ENCODE data around the gene PLCH1. TPM values are rescaled to one million over a fixed set of nuclear protein-coding genes. Genes with fewer than 3 reads are reported as not detected.

The PLCH1 gene
- total RNA-seq, 1 donor from 2014 or later = 0.26 TPM

DNA sequence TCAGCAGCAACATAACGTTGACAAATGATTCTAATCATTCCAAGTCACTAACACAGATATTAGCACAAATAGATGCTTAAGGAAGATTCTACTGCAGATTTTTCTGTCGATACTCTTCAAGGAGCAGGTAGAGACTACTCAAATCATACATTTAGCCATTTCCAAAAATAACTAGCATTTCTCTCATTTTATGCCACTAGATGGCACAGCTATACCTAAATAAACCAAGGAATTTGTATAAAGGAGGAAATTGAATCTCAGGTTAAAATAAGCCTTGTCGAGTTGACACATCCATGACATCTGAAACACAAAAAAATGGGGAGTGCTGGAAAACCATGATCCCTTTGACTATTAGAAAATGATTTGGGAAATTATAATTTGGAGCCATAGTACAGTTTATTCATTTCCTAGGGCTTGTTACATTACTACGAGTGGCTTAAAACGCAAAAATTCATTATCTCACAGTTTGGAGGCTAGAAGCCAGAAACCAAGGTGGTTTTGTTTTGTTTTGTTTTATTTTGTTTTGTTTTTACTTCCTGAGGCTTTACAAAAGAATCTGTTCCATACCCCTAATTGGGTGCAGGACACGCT, 391.9 kb downstream of the PLCH1 start:
- TF ChIP-seq, protein P1, sequence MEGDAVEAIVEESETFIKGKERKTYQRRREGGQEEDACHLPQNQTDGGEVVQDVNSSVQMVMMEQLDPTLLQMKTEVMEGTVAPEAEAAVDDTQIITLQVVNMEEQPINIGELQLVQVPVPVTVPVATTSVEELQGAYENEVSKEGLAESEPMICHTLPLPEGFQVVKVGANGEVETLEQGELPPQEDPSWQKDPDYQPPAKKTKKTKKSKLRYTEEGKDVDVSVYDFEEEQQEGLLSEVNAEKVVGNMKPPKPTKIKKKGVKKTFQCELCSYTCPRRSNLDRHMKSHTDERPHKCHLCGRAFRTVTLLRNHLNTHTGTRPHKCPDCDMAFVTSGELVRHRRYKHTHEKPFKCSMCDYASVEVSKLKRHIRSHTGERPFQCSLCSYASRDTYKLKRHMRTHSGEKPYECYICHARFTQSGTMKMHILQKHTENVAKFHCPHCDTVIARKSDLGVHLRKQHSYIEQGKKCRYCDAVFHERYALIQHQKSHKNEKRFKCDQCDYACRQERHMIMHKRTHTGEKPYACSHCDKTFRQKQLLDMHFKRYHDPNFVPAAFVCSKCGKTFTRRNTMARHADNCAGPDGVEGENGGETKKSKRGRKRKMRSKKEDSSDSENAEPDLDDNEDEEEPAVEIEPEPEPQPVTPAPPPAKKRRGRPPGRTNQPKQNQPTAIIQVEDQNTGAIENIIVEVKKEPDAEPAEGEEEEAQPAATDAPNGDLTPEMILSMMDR (IDR thresholded peaks at IDR 0.05; ENCODE audit: insufficient read depth, low read length, severe bottlenecking) = peak; percentile 37
- H3K36me3 ChIP-seq (ENCODE audit: control insufficient read depth, insufficient read depth, low read length) = no peaks in the 10 kb centered on the region
- no peak overlapping the region for H3K4me3 ChIP-seq (ENCODE audit: low read depth, low read length)
- H3K27me3 ChIP-seq (ENCODE audit: control insufficient read depth, insufficient read depth, low read length) = no peaks in the 10 kb centered on the region
- FAIRE-seq (no peak), DNase-seq (ENCODE audit: low read depth) (peak; percentile 54)

DNA sequence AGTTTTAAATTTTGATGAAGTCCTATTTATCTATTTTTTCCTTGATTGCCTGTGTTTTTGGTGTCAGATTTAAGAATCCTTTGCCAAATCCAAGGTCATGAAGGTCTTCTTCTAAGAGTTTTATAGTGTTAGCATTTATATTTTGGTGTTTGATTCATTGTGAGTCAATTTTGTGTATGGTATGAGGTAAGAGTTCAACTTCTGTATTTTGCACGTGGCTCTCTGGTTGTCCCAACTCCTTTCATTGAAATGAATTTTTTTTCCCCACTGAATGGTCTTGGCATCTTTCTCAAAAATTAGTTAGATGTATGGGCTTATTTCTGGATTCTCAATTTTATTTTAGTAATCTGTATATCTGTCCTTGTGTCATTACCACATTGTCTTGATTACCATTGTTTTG, 394.3 kb downstream of the PLCH1 start:
- FAIRE-seq (no peak), DNase-seq (ENCODE audit: low read depth) (no peak)
- Histone ChIP-seq H3K4me3 (ENCODE audit: low read depth, low read length) (no peak overlapping the region), H3K36me3 (ENCODE audit: control insufficient read depth, insufficient read depth, low read length) (no peaks in the 10 kb centered on the region), H3K27me3 (ENCODE audit: control insufficient read depth, insufficient read depth, low read length) (no peaks in the 10 kb centered on the region)
- TF ChIP-seq, protein P1 (IDR thresholded peaks at IDR 0.05; ENCODE audit: insufficient read depth, low read length, severe bottlenecking) = no peak

DNA sequence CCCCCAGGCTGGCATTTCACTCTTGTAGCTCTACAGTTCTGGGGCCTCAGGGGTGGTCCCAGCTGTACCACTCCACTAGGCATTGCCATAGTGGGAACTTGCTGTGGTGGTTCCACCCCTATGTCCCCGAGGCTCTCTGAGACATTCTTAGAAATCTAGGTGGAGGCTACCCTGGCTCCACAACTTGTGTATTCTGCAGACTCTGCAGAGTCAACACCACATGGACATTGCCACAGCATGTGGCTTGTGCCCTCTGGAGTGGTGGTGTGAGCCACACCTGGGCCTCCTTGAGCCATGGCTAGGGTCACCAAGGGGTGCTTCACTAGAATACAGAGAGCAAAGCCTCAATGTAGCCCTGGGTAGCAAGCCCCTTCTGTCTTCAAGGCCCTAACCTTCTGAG, 397.0 kb downstream of the PLCH1 start:
- TF ChIP-seq, protein P1 (IDR thresholded peaks at IDR 0.05; ENCODE audit: insufficient read depth, low read length, severe bottlenecking) = no peak
- no peak for FAIRE-seq

DNA sequence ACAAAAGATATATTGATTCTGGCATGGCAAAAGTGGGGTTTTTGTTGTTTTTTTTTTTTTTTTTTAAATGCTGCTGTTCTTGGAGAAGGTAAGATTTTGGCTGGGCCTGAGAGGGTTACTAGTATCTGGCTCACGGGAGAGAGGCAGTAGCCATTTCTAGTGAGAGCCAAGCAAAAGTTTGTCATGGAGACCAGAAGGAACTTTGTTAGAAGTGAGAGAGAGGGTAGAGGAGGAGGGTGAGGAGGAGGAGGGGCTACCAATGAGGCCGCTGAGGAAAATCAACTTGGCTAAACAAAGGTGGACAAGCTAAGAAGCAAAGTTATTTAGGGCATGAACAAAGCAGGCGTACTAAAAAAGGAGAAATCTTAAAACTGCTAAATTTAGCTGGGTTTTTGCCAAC, 402.5 kb downstream of the PLCH1 start:
- Histone ChIP-seq H3K27me3 (ENCODE audit: control insufficient read depth, insufficient read depth, low read length) (no peaks in the 10 kb centered on the region), H3K4me3 (ENCODE audit: low read depth, low read length) (no peak overlapping the region), H3K36me3 (ENCODE audit: control insufficient read depth, insufficient read depth, low read length) (no peaks in the 10 kb centered on the region)
- no peak for FAIRE-seq
- no peak for DNase-seq (ENCODE audit: low read depth)
- TF ChIP-seq, protein P1 (IDR thresholded peaks at IDR 0.05; ENCODE audit: insufficient read depth, low read length, severe bottlenecking) = no peak

More for the DNA sequence above, 397.0 kb downstream of the PLCH1 start:
- no peak overlapping the region for H3K4me3 ChIP-seq (ENCODE audit: low read depth, low read length)
- DNase-seq (ENCODE audit: low read depth) = no peak
- no peaks in the 10 kb centered on the region for H3K36me3 ChIP-seq (ENCODE audit: control insufficient read depth, insufficient read depth, low read length)
- H3K27me3 ChIP-seq (ENCODE audit: control insufficient read depth, insufficient read depth, low read length) = no peaks in the 10 kb centered on the region

DNA sequence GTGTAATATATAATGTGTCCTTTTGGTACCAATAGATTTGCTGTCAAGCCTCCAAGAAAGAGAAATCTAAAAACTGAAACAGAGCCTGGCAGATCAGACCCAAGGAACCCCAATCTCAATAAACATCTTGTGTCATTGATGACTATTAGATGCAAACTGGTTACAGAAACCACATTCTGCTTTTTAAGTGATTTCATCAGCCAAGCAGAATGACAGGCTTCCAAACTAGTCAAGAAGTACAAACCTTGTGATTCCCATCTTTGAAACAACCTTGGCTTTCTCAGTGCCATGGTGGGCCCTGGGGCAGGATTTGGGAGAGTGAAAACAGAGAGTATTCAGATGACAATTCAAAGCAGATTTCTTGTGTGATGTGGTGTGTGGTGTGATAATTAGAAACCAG, 405.8 kb downstream of the PLCH1 start:
- no peaks in the 10 kb centered on the region for H3K36me3 ChIP-seq (ENCODE audit: control insufficient read depth, insufficient read depth, low read length)
- no peaks in the 10 kb centered on the region for H3K27me3 ChIP-seq (ENCODE audit: control insufficient read depth, insufficient read depth, low read length)
- FAIRE-seq = no peak
- TF ChIP-seq, protein P1 (IDR thresholded peaks at IDR 0.05; ENCODE audit: insufficient read depth, low read length, severe bottlenecking) = no peak
- DNase-seq (ENCODE audit: low read depth) = no peak
- no peak overlapping the region for H3K4me3 ChIP-seq (ENCODE audit: low read depth, low read length)

All from bronchial epithelial cell (primary cell).